ENCODE results near the gene DCST2. TPM values are rescaled to one million over a fixed set of nuclear protein-coding genes. Genes with fewer than 3 reads are reported as not detected.

DCST2 gene
- polyA plus RNA-seq, 1 of the 3 experiments (the other 2 are of a cell fraction) = 0.76 TPM

- H3K9me2 ChIP-seq = no peaks in the 10 kb centered on the region
- 0 out of 2 replicates have a peak overlapping the region, but pooled peaks have one; percentile 16 for H2AFZ ChIP-seq (ENCODE audit: low read depth)
- H3K27ac ChIP-seq (ENCODE audit: low read depth in 2 of 2, low read length in 1 of 2) = no peak overlapping the region
- no peak overlapping the region for H3K9ac ChIP-seq
- CTCF ChIA-PET = interaction anchor here (0.6 to 29.9 kb wide), 53 partner anchors 8 to 462 kb away, joined by 3 to 573 read pairs (median 5); partner anchors contain the start of genes ADAM15, DCST1, DCST2 and EFNA3
- TF ChIP-seq RAD21 (IDR thresholded peaks at IDR 0.05; ENCODE audit: low read length) (peak; percentile 96), SMC3 (IDR thresholded peaks at IDR 0.05; ENCODE audit: low read depth, low read length) (peak; percentile 81), FOSL2 (IDR thresholded peaks at IDR 0.05; ENCODE audit: borderline replicate concordance, low read depth) (no peak), NRF1 (IDR thresholded peaks at IDR 0.05; ENCODE audit: low read depth, low read length) (0 out of 2 replicates have a peak, but pooled peaks have one; percentile 42), CTCF (IDR thresholded peaks at IDR 0.05) (peak; percentile 97), CHD2 (IDR thresholded peaks at IDR 0.05; ENCODE audit: low read length, partially characterized antibody) (peak; percentile 26), RCOR1 (IDR thresholded peaks at IDR 0.05; ENCODE audit: low read length) (peak; percentile 42; the same call in 1 of the 2 replicates), NFIC (IDR thresholded peaks at IDR 0.05; ENCODE audit: borderline replicate concordance) (peak; percentile 24; the same call in 1 of the 2 replicates)
- TF ChIP-seq, protein P1, sequence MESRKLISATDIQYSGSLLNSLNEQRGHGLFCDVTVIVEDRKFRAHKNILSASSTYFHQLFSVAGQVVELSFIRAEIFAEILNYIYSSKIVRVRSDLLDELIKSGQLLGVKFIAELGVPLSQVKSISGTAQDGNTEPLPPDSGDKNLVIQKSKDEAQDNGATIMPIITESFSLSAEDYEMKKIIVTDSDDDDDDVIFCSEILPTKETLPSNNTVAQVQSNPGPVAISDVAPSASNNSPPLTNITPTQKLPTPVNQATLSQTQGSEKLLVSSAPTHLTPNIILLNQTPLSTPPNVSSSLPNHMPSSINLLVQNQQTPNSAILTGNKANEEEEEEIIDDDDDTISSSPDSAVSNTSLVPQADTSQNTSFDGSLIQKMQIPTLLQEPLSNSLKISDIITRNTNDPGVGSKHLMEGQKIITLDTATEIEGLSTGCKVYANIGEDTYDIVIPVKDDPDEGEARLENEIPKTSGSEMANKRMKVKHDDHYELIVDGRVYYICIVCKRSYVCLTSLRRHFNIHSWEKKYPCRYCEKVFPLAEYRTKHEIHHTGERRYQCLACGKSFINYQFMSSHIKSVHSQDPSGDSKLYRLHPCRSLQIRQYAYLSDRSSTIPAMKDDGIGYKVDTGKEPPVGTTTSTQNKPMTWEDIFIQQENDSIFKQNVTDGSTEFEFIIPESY (IDR thresholded peaks at IDR 0.05; ENCODE audit: borderline replicate concordance, low read depth) = no peak
- DNase-seq = peak; percentile 88
- H4K20me1 ChIP-seq (ENCODE audit: insufficient read depth) = no peaks in the 10 kb centered on the region
- WGBS (ENCODE audit: low lambda C conversion rate) = 34% methylated on average over 14 of the region's 21 CpGs
- H3F3A ChIP-seq (replicated peaks; ENCODE audit: insufficient read depth) = peaks cover 9% of the 10 kb centered on the region
- POLR2A ChIA-PET = interaction anchor here (1.5 to 1.7 kb wide), 2 partner anchors 9 to 17 kb away, joined by 3 to 5 read pairs; no protein-coding TSS in a partner anchor
- no peaks in the 10 kb centered on the region for H3K9me3 ChIP-seq
- H3K4me2 ChIP-seq = no peak overlapping the region
- H3K79me2 ChIP-seq (ENCODE audit: insufficient read depth) = peaks cover 22% of the 10 kb centered on the region
- no peak overlapping the region; a peak in 1 of 4 replicates for H3K4me3 ChIP-seq (ENCODE audit: low read depth in 2 of 2, low read length in 1 of 2)
- peaks cover 0 to 25% of the 10 kb centered on the region in 2 experiments; a peak in 2 of 4 replicates for H3K4me1 ChIP-seq (ENCODE audit: control insufficient read depth in 1 of 2, insufficient read depth in 2 of 2, low read depth in 1 of 2, low read length in 1 of 2)
- H3K27me3 ChIP-seq (ENCODE audit: insufficient read depth) = no peaks in the 10 kb centered on the region
- H3K36me3 ChIP-seq (replicated peaks in 1 of 2; ENCODE audit: control insufficient read depth in 1 of 2, insufficient read depth in 2 of 2, low read length in 1 of 2) = peaks cover 0 to 19% of the 10 kb centered on the region in 2 experiments
These were observed 28.0 kb upstream of the DCST2 start for GRCh38 chr1:155061381-155062150.

- H3K27ac ChIP-seq (ENCODE audit: low read depth in 2 of 2, low read length in 1 of 2) = no peak overlapping the region
- no peaks in the 10 kb centered on the region for H3K9me3 ChIP-seq
- H3F3A ChIP-seq (replicated peaks; ENCODE audit: insufficient read depth) = peaks cover 9% of the 10 kb centered on the region
- H3K36me3 ChIP-seq (replicated peaks in 1 of 2; ENCODE audit: control insufficient read depth in 1 of 2, insufficient read depth in 2 of 2, low read length in 1 of 2) = peaks cover 0 to 27% of the 10 kb centered on the region in 2 experiments
- DNase-seq = no peak
- no peaks in the 10 kb centered on the region for H3K27me3 ChIP-seq (ENCODE audit: insufficient read depth)
- no peak overlapping the region for H3K4me2 ChIP-seq
- H3K9ac ChIP-seq = no peak overlapping the region
- ChIA-PET POLR2A (interaction anchor here (1.5 to 1.7 kb wide), 2 partner anchors 9 to 16 kb away, joined by 3 to 5 read pairs; no protein-coding TSS in a partner anchor), CTCF (interaction anchor here (0.6 to 29.9 kb wide), 34 partner anchors 9 to 463 kb away, joined by 3 to 573 read pairs (median 6); partner anchors contain the start of genes ADAM15, DCST1, DCST2 and EFNA3)
- no peak overlapping the region for H2AFZ ChIP-seq (ENCODE audit: low read depth)
- H3K4me1 ChIP-seq (ENCODE audit: control insufficient read depth in 1 of 2, insufficient read depth in 2 of 2, low read depth in 1 of 2, low read length in 1 of 2) = peaks cover 0 to 25% of the 10 kb centered on the region in 2 experiments; a peak in 2 of 4 replicates
- WGBS (ENCODE audit: low lambda C conversion rate) = 80% methylated on average over 4 of the region's 8 CpGs
- H3K79me2 ChIP-seq (ENCODE audit: insufficient read depth) = peaks cover 14% of the 10 kb centered on the region
- H3K9me2 ChIP-seq = no peaks in the 10 kb centered on the region
- no peaks in the 10 kb centered on the region for H4K20me1 ChIP-seq (ENCODE audit: insufficient read depth)
- H3K4me3 ChIP-seq (ENCODE audit: low read depth in 2 of 2, low read length in 1 of 2) = no peak overlapping the region
- TF ChIP-seq JUND (IDR thresholded peaks at IDR 0.05) (no peak), POLR2AphosphoS5 (IDR thresholded peaks at IDR 0.05; ENCODE audit: low read depth, low read length) (no peak), TCF12 (IDR thresholded peaks at IDR 0.05) (no peak), TEAD4 (IDR thresholded peaks at IDR 0.05; ENCODE audit: borderline replicate concordance, insufficient read depth) (no peak), MEF2A (IDR thresholded peaks at IDR 0.05; ENCODE audit: borderline replicate concordance, low read depth) (no peak), FOXM1 (IDR thresholded peaks at IDR 0.05; ENCODE audit: low read depth) (no peak), TAF1 (IDR thresholded peaks at IDR 0.05; ENCODE audit: borderline replicate concordance, low read depth, low read length) (no peak), ELF1 (IDR thresholded peaks at IDR 0.05) (no peak), NFIC (IDR thresholded peaks at IDR 0.05; ENCODE audit: borderline replicate concordance) (no peak), RAD21 (IDR thresholded peaks at IDR 0.05; ENCODE audit: low read length) (no peak), SIN3A (IDR thresholded peaks at IDR 0.05; ENCODE audit: borderline replicate concordance, low read depth, low read length) (no peak)
- TF ChIP-seq, protein P2, sequence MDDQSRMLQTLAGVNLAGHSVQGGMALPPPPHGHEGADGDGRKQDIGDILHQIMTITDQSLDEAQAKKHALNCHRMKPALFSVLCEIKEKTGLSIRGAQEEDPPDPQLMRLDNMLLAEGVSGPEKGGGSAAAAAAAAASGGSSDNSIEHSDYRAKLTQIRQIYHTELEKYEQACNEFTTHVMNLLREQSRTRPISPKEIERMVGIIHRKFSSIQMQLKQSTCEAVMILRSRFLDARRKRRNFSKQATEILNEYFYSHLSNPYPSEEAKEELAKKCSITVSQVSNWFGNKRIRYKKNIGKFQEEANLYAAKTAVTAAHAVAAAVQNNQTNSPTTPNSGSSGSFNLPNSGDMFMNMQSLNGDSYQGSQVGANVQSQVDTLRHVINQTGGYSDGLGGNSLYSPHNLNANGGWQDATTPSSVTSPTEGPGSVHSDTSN (IDR thresholded peaks at IDR 0.05) = no peak
These were observed 27.2 kb upstream of the DCST2 start for GRCh38 chr1:155060736-155061135.
